Muscle layer of duodenum (tissue), 2 donors: ENCODE measurements around the gene SCGB1C2.

Experiments
- H3K27ac ChIP-seq: one replicate; pipeline ENCODE4 v1.7.0; 2013; ENCODE audit warnings: mild to moderate bottlenecking, low read length
- H3K27me3 ChIP-seq: one replicate; pipeline ENCODE4 v1.7.0; 2013; ENCODE audit warnings: low read depth, mild to moderate bottlenecking, control low read depth, low read length
- H3K36me3 ChIP-seq, 2 donors: one replicate each; pipeline ENCODE4 v1.7.0; 2013; ENCODE audit warnings: low read length in 2 of 2, control low read depth in 1 of 2, mild to moderate bottlenecking in 1 of 2; ENCODE audit not compliant: insufficient read depth in 2 of 2, control insufficient read depth in 1 of 2
- H3K4me1 ChIP-seq, 2 donors: one replicate each; pipeline ENCODE4 v1.7.0; 2013; ENCODE audit warnings: low read length in 2 of 2, mild to moderate bottlenecking in 2 of 2, control low read depth in 1 of 2, moderate library complexity in 1 of 2; ENCODE audit not compliant: insufficient read depth in 2 of 2, control insufficient read depth in 1 of 2
- H3K4me3 ChIP-seq, 2 donors: one replicate each; pipeline ENCODE4 v1.7.0; 2013; ENCODE audit warnings: low read length in 2 of 2, low read depth in 1 of 2, mild to moderate bottlenecking in 1 of 2
- H3K9me3 ChIP-seq, 2 donors: one replicate each; pipeline ENCODE4 v1.7.0; 2013; ENCODE audit warnings: low read length in 2 of 2, control low read depth in 1 of 2, mild to moderate bottlenecking in 1 of 2; ENCODE audit not compliant: control insufficient read depth in 1 of 2
- donor health status: healthy.

The SCGB1C2 gene

GRCh38 chr17:178292-179065, 41.1 kb downstream of the SCGB1C2 start:
- H3K27ac ChIP-seq, result peak overlapping the region; percentile 3
- peaks cover 11% of the 10 kb centered on the region for H3K27me3 ChIP-seq
- H3K4me3 ChIP-seq, result no peak overlapping the region
- H3K36me3 ChIP-seq, result no peaks in the 10 kb centered on the region
- peaks cover 0 to 9% of the 10 kb centered on the region in 2 donors for H3K4me1 ChIP-seq
- H3K9me3 ChIP-seq, result no peaks in the 10 kb centered on the region

- Histone ChIP-seq H3K4me1 (peaks cover 0 to 9% of the 10 kb centered on the region in 2 donors), H3K36me3 (no peaks in the 10 kb centered on the region), H3K4me3 (peak overlapping the region in 1 of 2 donors; percentile 16), H3K9me3 (no peaks in the 10 kb centered on the region), H3K27ac (peak overlapping the region; percentile 3), H3K27me3 (peaks cover 11% of the 10 kb centered on the region)
These were observed 41.7 kb downstream of the SCGB1C2 start for GRCh38 chr17:179066-179432.

GRCh38 chr17:179781-180380, 42.5 kb downstream of the SCGB1C2 start:
- H3K4me1 ChIP-seq, result peaks cover 0 to 9% of the 10 kb centered on the region in 2 donors
- H3K27ac ChIP-seq, result no peak overlapping the region
- peak overlapping the region in 1 of 2 donors; percentile 59 for H3K4me3 ChIP-seq
- peaks cover 11% of the 10 kb centered on the region for H3K27me3 ChIP-seq
- H3K9me3 ChIP-seq, result no peaks in the 10 kb centered on the region
- no peaks in the 10 kb centered on the region for H3K36me3 ChIP-seq

GRCh38 chr17:180381-181244, 43.2 kb downstream of the SCGB1C2 start:
- Histone ChIP-seq H3K36me3 (no peaks in the 10 kb centered on the region), H3K27ac (no peak overlapping the region), H3K4me1 (peaks cover 0 to 9% of the 10 kb centered on the region in 2 donors), H3K27me3 (peaks cover 11% of the 10 kb centered on the region), H3K4me3 (peak overlapping the region in 1 of 2 donors; percentile 59), H3K9me3 (no peaks in the 10 kb centered on the region)

- Histone ChIP-seq H3K27ac (no peak within 1 kb of the TSS), H3K4me1 (peaks cover 0 to 9% of the 10 kb centered on the region in 2 donors), H3K4me3 (peak within 1 kb of the TSS; percentile 21 to 59), H3K9me3 (no peaks in the 10 kb centered on the region), H3K27me3 (peaks cover 11% of the 10 kb centered on the region), H3K36me3 (no peaks in the 10 kb centered on the region)
These were observed 44.1 kb downstream of the SCGB1C2 start, which contains the start of gene DOC2B for GRCh38 chr17:181245-182049. DOC2B (minus strand) TSS chr17:181650; CDS start chr17:181479, 171 bp downstream.

- Histone ChIP-seq H3K27ac (no peak overlapping the region), H3K4me1 (peaks cover 0 to 9% of the 10 kb centered on the region in 2 donors), H3K27me3 (peaks cover 11% of the 10 kb centered on the region), H3K9me3 (no peaks in the 10 kb centered on the region), H3K4me3 (peak overlapping the region; percentile 21 to 52), H3K36me3 (no peaks in the 10 kb centered on the region)
These were observed 44.8 kb downstream of the SCGB1C2 start for GRCh38 chr17:182050-182751.

- H3K27ac ChIP-seq, result no peak overlapping the region
- H3K4me3 ChIP-seq, result no peak overlapping the region
- peaks cover 0 to 9% of the 10 kb centered on the region in 2 donors for H3K4me1 ChIP-seq
- H3K36me3 ChIP-seq, result no peaks in the 10 kb centered on the region
- no peaks in the 10 kb centered on the region for H3K9me3 ChIP-seq
- peaks cover 11% of the 10 kb centered on the region for H3K27me3 ChIP-seq
These were observed 45.7 kb downstream of the SCGB1C2 start for GRCh38 chr17:183021-183420.

GRCh38 chr17:185445-186138, 48.2 kb downstream of the SCGB1C2 start:
- peaks cover 0 to 4% of the 10 kb centered on the region in 2 donors for H3K4me1 ChIP-seq
- peaks cover 11% of the 10 kb centered on the region for H3K27me3 ChIP-seq
- no peak overlapping the region for H3K4me3 ChIP-seq
- no peak overlapping the region for H3K27ac ChIP-seq
- no peaks in the 10 kb centered on the region for H3K9me3 ChIP-seq
- H3K36me3 ChIP-seq, result no peaks in the 10 kb centered on the region

- Histone ChIP-seq H3K27ac (no peak overlapping the region), H3K4me1 (no peaks in the 10 kb centered on the region), H3K9me3 (no peaks in the 10 kb centered on the region), H3K36me3 (no peaks in the 10 kb centered on the region), H3K4me3 (no peak overlapping the region), H3K27me3 (peaks cover 7% of the 10 kb centered on the region)
These were observed 49.8 kb downstream of the SCGB1C2 start for GRCh38 chr17:187130-187529.
